ENCODE results near the gene TOR2A. TPM values are rescaled to one million over a fixed set of nuclear protein-coding genes. Genes with fewer than 3 reads are reported as not detected.
A peak's percentile ranks its signal among the peaks of the same experiment; 100 is the strongest.

TOR2A gene
- total and polyA plus RNA-seq, 9 of the 15 experiments (the other 6 are each of a cell fraction or from before 2014, with no cell fraction given) = 0.80 to 25.9 (median 11.1) TPM

GRCh38 chr9:127769929-127770582 is 35.0 kb upstream of the TOR2A start (continued):
- TF ChIP-seq, protein P1, sequence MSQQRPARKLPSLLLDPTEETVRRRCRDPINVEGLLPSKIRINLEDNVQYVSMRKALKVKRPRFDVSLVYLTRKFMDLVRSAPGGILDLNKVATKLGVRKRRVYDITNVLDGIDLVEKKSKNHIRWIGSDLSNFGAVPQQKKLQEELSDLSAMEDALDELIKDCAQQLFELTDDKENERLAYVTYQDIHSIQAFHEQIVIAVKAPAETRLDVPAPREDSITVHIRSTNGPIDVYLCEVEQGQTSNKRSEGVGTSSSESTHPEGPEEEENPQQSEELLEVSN (IDR thresholded peaks at IDR 0.05; ENCODE audit: borderline replicate concordance in 1 of 2, extremely low read depth in 1 of 2, insufficient read depth in 1 of 2, insufficient read length in 1 of 2, low read depth in 1 of 2, low read length in 1 of 2, poor library complexity in 1 of 2, severe bottlenecking in 1 of 2) = no peak
- TF ChIP-seq HOMEZ (CRISPR knock-in tag; IDR thresholded peaks at IDR 0.05) = no peak
- TF ChIP-seq SUPT5H (IDR thresholded peaks at IDR 0.05) = no peak
- TF ChIP-seq PPARD (CRISPR knock-in tag; IDR thresholded peaks at IDR 0.05) = no peak
- TF ChIP-seq PRPF4 (IDR thresholded peaks at IDR 0.05; ENCODE audit: insufficient read depth, low read depth, low read length, poor library complexity, severe bottlenecking) = no peak
- TF ChIP-seq RAD21 (CRISPR knock-in tag; conservative IDR thresholded peaks at IDR 0.05 in 1 of 2, IDR thresholded peaks at IDR 0.05 in 1 of 2) = 0 out of 4 replicates have a peak, but pooled peaks of 1 of the 2 experiments have one; percentile 7
